GM12872 (cell line): ENCODE measurements around the gene KCNQ1.

Source experiments
- CTCF ChIP-seq: IDR thresholded peaks from 3 replicates; pipeline ENCODE4 v1.5.1; 2011; ENCODE audit warnings: low read depth, mild to moderate bottlenecking, low read length, moderate library complexity; ENCODE audit not compliant: insufficient read depth

Gene KCNQ1

GRCh38 chr11:2593393-2593950 is 148.7 kb downstream of the KCNQ1 start:
- TF ChIP-seq CTCF: no peak

- no peak for TF ChIP-seq CTCF
These were observed 149.5 kb downstream of the KCNQ1 start for GRCh38 chr11:2594267-2594666.

- TF ChIP-seq CTCF: no peak
These were observed 150.4 kb downstream of the KCNQ1 start for GRCh38 chr11:2595204-2595603.

GRCh38 chr11:2599561-2600189 is 154.9 kb downstream of the KCNQ1 start:
- no peak for TF ChIP-seq CTCF

GRCh38 chr11:2609345-2609744 is 164.5 kb downstream of the KCNQ1 start:
- no peak for TF ChIP-seq CTCF

- no peak for TF ChIP-seq CTCF
These were observed 168.2 kb downstream of the KCNQ1 start for GRCh38 chr11:2612884-2613571.

- TF ChIP-seq CTCF: no peak
These were observed 177.1 kb downstream of the KCNQ1 start for GRCh38 chr11:2621894-2622293.
